ENCODE data around the gene UCHL3.
"Not testable (repeated sequence)": the region's sequence is repeated elsewhere in the genome, so short reads cannot be mapped to it uniquely, and the experiment has no call there.

DNA sequence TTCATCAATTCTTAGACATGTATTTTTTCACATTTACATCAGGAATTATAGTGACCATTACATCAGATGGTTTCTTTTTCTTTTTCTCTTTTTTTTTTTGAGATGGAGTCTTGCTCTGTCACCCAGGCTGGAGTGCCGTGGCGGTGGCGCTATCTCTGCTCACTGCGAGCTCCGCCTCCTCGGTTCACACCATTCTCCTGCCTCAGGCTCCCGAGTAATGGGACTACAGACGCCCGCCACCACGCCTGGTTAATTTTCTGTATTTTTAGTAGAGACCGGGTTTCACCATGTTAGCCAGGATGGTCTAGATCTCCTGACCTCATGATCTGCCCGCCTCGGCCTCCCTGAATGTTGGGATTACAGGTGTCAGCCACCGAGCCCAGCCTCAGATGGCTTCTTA is 4.2 kb upstream of the UCHL3 start:
- TF ChIP-seq, protein P1, sequence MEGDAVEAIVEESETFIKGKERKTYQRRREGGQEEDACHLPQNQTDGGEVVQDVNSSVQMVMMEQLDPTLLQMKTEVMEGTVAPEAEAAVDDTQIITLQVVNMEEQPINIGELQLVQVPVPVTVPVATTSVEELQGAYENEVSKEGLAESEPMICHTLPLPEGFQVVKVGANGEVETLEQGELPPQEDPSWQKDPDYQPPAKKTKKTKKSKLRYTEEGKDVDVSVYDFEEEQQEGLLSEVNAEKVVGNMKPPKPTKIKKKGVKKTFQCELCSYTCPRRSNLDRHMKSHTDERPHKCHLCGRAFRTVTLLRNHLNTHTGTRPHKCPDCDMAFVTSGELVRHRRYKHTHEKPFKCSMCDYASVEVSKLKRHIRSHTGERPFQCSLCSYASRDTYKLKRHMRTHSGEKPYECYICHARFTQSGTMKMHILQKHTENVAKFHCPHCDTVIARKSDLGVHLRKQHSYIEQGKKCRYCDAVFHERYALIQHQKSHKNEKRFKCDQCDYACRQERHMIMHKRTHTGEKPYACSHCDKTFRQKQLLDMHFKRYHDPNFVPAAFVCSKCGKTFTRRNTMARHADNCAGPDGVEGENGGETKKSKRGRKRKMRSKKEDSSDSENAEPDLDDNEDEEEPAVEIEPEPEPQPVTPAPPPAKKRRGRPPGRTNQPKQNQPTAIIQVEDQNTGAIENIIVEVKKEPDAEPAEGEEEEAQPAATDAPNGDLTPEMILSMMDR (IDR thresholded peaks at IDR 0.05): not testable (repeated sequence)
- not testable (repeated sequence) for TF ChIP-seq POLR2A (IDR thresholded peaks at IDR 0.05)

Measured in testis (tissue), 2 donors.